ENCODE measurements around the gene HSPB6.

Gene HSPB6

GRCh38 chr19:35715981-35716800 lies 40.6 kb downstream of the HSPB6 start:
- H3K79me2 ChIP-seq = peaks cover 18% of the 10 kb centered on the region
- TF ChIP-seq, protein P1, sequence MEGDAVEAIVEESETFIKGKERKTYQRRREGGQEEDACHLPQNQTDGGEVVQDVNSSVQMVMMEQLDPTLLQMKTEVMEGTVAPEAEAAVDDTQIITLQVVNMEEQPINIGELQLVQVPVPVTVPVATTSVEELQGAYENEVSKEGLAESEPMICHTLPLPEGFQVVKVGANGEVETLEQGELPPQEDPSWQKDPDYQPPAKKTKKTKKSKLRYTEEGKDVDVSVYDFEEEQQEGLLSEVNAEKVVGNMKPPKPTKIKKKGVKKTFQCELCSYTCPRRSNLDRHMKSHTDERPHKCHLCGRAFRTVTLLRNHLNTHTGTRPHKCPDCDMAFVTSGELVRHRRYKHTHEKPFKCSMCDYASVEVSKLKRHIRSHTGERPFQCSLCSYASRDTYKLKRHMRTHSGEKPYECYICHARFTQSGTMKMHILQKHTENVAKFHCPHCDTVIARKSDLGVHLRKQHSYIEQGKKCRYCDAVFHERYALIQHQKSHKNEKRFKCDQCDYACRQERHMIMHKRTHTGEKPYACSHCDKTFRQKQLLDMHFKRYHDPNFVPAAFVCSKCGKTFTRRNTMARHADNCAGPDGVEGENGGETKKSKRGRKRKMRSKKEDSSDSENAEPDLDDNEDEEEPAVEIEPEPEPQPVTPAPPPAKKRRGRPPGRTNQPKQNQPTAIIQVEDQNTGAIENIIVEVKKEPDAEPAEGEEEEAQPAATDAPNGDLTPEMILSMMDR (IDR thresholded peaks at IDR 0.05) = no peak
- H3K4me2 ChIP-seq (ENCODE audit: low read length) = peak overlapping the region; percentile 89
- H3K36me3 ChIP-seq (ENCODE audit: control insufficient read depth, insufficient read depth, low read length) = no peaks in the 10 kb centered on the region
- no peaks in the 10 kb centered on the region for H3K9me3 ChIP-seq (ENCODE audit: control insufficient read depth, low read length)
- H3K27ac ChIP-seq = peak overlapping the region; percentile 95
- peak overlapping the region; percentile 93 for H3K4me3 ChIP-seq (ENCODE audit: low read depth, low read length)
- H3K27me3 ChIP-seq (ENCODE audit: control insufficient read depth, insufficient read depth, low read length) = no peaks in the 10 kb centered on the region
- peak overlapping the region; percentile 95 for H2AFZ ChIP-seq
- peaks cover 7% of the 10 kb centered on the region for H3K4me1 ChIP-seq
- H3K9ac ChIP-seq = peak overlapping the region; percentile 9

DNA sequence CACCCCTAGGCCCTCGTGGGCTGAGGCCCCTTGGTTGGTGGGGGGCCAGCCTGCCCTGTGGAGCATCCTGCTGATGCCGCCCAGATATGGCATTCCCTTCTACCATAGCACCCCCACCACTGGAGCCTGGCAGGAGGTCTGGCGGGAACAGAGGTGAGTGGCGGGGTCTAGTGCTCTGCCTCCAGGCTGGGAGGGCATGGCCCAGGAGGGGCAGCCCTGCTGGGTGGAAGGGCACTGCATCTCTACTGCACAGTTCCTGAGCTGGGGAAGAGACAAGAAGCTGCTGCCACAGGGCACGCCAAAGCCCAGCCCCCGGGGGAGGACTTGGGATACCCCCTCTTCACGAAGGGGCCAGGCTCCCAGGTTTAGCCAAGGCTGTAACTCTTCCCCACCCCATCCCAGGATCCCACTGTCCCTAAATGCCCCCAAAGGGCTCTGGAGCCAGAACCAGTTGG lies 41.4 kb downstream of the HSPB6 start:
- Histone ChIP-seq H3K27me3 (ENCODE audit: control insufficient read depth, insufficient read depth, low read length) (no peaks in the 10 kb centered on the region), H3K36me3 (ENCODE audit: control insufficient read depth, insufficient read depth, low read length) (no peaks in the 10 kb centered on the region), H2AFZ (peak overlapping the region; percentile 95), H3K9ac (no peak overlapping the region), H3K4me1 (peaks cover 7% of the 10 kb centered on the region), H3K4me3 (ENCODE audit: low read depth, low read length) (peak overlapping the region; percentile 93), H3K79me2 (peaks cover 15% of the 10 kb centered on the region), H3K27ac (peak overlapping the region; percentile 95), H3K9me3 (ENCODE audit: control insufficient read depth, low read length) (no peaks in the 10 kb centered on the region), H3K4me2 (ENCODE audit: low read length) (peak overlapping the region; percentile 89)
- TF ChIP-seq, protein P1 (IDR thresholded peaks at IDR 0.05) = no peak

- Histone ChIP-seq H3K4me3 (ENCODE audit: low read depth, low read length) (no peak overlapping the region), H3K27me3 (ENCODE audit: control insufficient read depth, insufficient read depth, low read length) (no peaks in the 10 kb centered on the region), H3K9ac (no peak overlapping the region), H3K4me1 (peaks cover 7% of the 10 kb centered on the region), H2AFZ (no peak overlapping the region), H3K4me2 (ENCODE audit: low read length) (no peak overlapping the region), H3K9me3 (ENCODE audit: control insufficient read depth, low read length) (no peaks in the 10 kb centered on the region), H3K79me2 (peaks cover 9% of the 10 kb centered on the region), H3K36me3 (ENCODE audit: control insufficient read depth, insufficient read depth, low read length) (no peaks in the 10 kb centered on the region), H3K27ac (no peak overlapping the region)
- TF ChIP-seq, protein P1 (IDR thresholded peaks at IDR 0.05) = no peak
These were observed 42.1 kb downstream of the HSPB6 start for GRCh38 chr19:35714601-35715354.

DNA sequence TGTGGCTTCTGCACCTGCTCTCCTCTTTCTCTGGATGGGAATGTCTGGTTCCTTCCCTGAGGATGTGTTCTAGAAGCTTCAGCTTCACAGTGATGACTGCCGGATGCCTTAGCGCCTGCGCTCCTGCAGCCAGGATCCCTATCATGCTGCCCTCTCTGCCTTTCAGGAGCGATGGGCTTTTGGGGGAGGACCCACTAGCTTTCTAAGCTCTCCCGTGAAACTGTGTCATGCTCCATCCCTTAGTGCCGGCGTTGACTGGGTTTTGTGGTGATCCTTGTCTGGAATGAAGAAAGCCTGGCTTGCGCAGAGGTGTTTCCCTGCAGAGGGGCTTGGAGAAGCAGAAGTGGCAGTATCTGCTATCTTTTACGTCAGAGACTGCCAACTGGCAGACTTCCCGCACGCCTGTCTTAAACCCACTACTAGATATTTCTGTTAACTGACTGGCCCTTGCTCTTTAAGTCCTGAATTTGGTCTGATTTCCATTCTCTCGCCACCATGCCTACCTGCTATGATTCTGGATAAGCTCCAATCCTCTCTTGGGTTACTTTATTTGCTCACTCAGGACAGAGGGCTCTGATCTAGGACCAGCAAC lies 42.8 kb downstream of the HSPB6 start:
- Histone ChIP-seq H2AFZ (no peak overlapping the region), H3K27me3 (ENCODE audit: control insufficient read depth, insufficient read depth, low read length) (no peaks in the 10 kb centered on the region), H3K4me3 (ENCODE audit: low read depth, low read length) (no peak overlapping the region), H3K79me2 (peaks cover 2% of the 10 kb centered on the region), H3K9me3 (ENCODE audit: control insufficient read depth, low read length) (no peaks in the 10 kb centered on the region), H3K27ac (no peak overlapping the region), H3K4me2 (ENCODE audit: low read length) (no peak overlapping the region), H3K9ac (no peak overlapping the region), H3K36me3 (ENCODE audit: control insufficient read depth, insufficient read depth, low read length) (no peaks in the 10 kb centered on the region), H3K4me1 (peaks cover 7% of the 10 kb centered on the region)
- TF ChIP-seq, protein P1 (IDR thresholded peaks at IDR 0.05) = no peak

All from parathyroid adenoma (tissue), 2 donors.